Caki2 (cell line): ENCODE measurements around the gene KRTAP10-8. TPM values are rescaled to one million over a fixed set of nuclear protein-coding genes. Genes with fewer than 3 reads are reported as not detected.
"Not testable (repeated sequence)": the region's sequence is repeated elsewhere in the genome, so short reads cannot be mapped to it uniquely, and the experiment has no call there.

ENCODE experiments used
- DNase-seq: peaks from one replicate; pipeline ENCODE4 v3.0.0-alpha.2; 2015; ENCODE audit warnings: low read depth
- in situ Hi-C: cut with HindIII; loops from 2 replicates; pipeline ENCODE4 v1.10.0; 2016; ENCODE audit warnings: low sequenced_read_pairs, low pct_unique_long_range_greater_than_20kb, mixed read lengths
- total RNA-seq: library from RNA; depleted of rRNA; stranded (reverse); fragments of >200 nt; shearing (Covaris generic); gene quantifications from 2 replicates; pipeline ENCODE4 v1.2.3, GENCODE V29; 2014; ENCODE audit warnings: low replicate concordance

KRTAP10-8 gene
- total RNA-seq, 1 experiment from 2014 or later: not detected

GRCh38 chr21:44630440-44630839 is 18.6 kb downstream of the KRTAP10-8 start:
- in situ Hi-C loops: no loop called here

DNA sequence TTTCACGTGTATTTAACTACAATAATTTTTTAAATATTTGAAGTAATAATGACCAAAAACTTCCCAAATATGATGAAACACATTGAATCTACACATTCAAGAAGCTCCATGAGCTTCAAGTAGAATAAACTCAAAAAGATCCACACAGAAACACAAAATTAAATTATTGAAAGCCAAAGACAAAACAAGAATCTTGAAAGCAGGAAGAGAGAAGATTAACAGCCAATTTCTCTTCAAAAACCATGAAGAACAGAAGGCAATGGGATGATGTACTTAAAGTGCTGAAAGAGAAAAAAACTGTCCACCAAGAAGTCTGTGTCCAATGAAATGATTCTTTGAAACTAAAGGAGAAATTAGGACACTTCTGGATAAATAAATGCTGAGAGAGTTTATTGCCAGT is 20.2 kb downstream of the KRTAP10-8 start:
- in situ Hi-C loops: no loop called here
- no peak for DNase-seq

More at GRCh38 chr21:44630440-44630839, 18.6 kb downstream of the KRTAP10-8 start:
- DNase-seq: no peak

GRCh38 chr21:44636209-44637017 is 24.5 kb downstream of the KRTAP10-8 start:
- in situ Hi-C loops: no loop called here

GRCh38 chr21:44637018-44637850 is 25.4 kb downstream of the KRTAP10-8 start, which contains the start of gene KRTAP10-10:
TSS of gene KRTAP10-10 (plus strand) at chr21:44637356. CDS start at chr21:44637418, 62 bp downstream.
- in situ Hi-C loops: no loop called here
- no peak for DNase-seq

More at GRCh38 chr21:44636209-44637017, 24.5 kb downstream of the KRTAP10-8 start:
- DNase-seq: no peak

DNA sequence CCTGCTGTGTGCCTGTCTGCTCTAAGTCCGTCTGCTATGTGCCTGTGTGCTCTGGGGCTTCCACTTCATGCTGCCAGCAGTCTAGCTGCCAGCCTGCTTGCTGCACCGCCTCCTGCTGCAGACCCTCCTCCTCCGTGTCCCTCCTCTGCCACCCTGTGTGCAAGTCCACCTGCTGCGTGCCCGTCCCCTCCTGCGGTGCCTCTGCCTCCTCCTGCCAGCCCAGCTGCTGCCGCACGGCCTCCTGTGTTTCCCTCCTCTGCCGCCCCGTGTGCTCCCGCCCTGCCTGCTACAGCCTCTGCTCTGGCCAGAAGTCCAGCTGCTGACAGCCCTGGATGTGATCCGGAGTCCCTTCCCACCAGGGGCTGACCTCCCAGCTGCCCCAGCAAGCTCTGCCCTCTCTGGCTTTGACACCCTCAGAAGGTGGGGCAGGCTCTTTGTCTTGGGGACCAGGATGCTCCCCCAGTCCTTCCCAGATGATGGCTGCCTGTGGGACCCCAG is 26.0 kb downstream of the KRTAP10-8 start:
- in situ Hi-C loops, DNase-seq: not testable (repeated sequence)

DNA sequence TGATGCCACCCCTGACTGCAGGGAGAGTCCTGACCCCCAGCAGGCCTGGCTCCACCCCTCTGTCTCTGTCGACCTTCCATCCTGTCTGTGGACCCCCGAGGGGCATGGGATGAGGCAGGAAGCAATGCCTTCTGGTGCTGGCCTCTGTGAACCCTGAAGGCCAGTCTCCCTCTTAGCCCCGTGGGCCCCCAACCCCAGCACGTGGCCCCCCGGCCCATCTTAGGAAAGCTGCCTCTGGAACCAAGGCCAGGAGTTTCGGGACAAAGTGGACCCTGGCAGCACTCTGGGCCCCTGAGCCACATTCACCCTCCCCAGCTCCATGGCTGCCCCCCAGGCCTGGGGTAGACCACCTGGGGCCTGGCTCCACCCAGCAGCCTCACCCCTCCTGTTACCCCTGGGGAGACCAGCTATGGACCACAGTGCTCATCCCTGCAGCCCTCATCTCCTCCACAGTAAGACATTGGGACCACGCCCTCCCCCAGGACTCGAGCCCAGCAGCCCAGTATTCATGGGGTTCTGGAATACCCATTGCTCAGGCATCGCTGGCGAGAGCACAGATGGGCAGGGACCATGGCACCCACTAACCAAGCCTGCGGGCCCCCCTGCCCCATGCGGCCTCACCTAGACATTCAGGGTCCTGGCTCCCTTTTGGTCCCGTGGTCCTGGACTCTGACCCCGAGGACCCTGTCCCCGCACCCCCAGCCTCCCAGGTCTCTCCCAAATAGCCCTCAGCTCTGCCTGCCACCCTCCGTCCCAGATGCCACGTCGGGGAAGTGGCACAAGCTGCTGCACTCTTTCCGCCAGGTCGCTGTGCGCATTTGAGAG is 26.8 kb downstream of the KRTAP10-8 start:
- DNase-seq, in situ Hi-C loops: not testable (repeated sequence)

GRCh38 chr21:44639331-44639655 is 27.4 kb downstream of the KRTAP10-8 start:
- DNase-seq: no peak
- in situ Hi-C loops: no loop called here

DNA sequence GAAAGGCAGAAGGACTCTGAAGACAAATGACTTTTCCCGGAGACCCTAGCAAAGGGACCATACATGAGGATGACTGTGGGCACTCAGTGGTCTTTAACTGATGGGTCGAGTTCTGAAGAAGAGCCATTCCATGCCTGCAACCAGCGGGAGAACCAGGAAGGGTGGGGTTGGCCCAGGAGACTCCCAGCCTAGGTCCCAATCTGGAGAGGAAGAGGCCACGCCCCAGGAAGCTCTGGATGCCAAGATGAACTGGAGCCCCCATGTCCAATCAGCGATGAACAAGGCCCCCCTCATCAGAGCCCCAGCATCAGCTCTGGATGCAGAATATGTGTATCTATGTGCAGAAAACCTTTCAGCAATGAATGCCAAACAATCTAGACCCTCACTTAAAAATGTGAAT is 28.9 kb downstream of the KRTAP10-8 start:
- in situ Hi-C loops: no loop called here
- DNase-seq: no peak

GRCh38 chr21:44643741-44644310 is 31.9 kb downstream of the KRTAP10-8 start:
- in situ Hi-C loops: no loop called here

GRCh38 chr21:44644878-44645277 is 33.0 kb downstream of the KRTAP10-8 start:
- DNase-seq: no peak
- in situ Hi-C loops: no loop called here

More at GRCh38 chr21:44643741-44644310, 31.9 kb downstream of the KRTAP10-8 start:
- no peak for DNase-seq

- in situ Hi-C loops, DNase-seq: not testable (repeated sequence)
Measured at GRCh38 chr21:44646366-44647221, 34.7 kb downstream of the KRTAP10-8 start, which contains the start of gene KRTAP10-11. TSS of gene KRTAP10-11 (plus strand) at chr21:44646414. CDS start at chr21:44646459, 45 bp downstream.

DNA sequence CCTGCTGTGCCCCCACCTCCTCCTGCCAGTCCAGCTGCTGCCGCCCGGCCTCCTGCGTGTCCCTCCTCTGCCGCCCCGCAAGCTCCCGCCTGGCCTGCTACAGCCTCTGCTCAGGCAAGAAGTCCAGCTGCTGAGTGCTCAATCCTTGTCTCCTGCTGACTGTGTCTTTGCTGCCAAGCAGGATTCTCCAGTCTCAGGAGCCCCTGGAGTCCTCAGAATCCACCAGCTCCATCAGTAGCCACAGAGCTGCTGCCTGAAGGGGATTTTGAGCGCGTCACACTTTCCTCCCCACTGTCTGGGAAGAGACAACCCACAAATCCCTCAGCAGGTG is 35.3 kb downstream of the KRTAP10-8 start:
- DNase-seq: no peak
- in situ Hi-C loops: no loop called here

DNA sequence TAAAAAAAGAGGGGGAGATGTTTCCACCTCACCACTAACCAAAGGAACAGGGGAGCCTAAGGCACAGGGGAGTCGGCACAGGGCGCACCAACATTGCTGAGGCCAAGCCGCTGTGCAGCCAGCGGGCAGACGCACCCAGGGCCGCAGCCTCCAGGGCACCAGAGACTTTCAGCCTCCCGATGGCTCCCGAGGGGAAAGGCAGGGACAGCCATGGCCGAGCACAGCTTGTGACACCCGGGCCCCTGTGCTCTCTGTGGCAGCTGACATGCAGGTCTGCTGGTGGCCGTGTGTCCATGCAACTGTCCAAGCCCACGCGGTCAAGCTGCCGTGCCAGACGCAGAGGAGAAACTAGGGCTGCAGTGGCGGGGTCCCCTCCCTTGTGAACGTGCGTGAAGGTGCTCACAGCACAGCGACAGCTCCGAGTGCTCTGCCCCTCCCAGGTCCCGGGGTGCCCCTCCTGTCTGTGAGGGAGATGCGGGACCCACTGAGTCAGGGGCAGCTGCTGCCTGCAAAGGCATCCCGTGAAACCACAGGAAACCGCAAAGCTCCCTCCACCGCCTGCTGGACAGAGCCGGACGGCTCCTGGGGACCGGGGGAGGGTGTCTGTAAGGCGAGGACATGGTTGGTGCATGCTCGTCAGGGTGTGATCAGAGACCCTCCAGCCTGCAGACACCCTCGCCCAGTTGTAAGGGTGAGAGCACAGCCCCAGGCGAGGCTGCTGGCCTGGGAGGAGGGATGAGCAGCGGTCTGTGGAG is 36.9 kb downstream of the KRTAP10-8 start:
- no peak for DNase-seq
- in situ Hi-C loops: no loop called here

- in situ Hi-C loops: no loop called here
Measured at GRCh38 chr21:44649521-44650100, 37.7 kb downstream of the KRTAP10-8 start.

DNA sequence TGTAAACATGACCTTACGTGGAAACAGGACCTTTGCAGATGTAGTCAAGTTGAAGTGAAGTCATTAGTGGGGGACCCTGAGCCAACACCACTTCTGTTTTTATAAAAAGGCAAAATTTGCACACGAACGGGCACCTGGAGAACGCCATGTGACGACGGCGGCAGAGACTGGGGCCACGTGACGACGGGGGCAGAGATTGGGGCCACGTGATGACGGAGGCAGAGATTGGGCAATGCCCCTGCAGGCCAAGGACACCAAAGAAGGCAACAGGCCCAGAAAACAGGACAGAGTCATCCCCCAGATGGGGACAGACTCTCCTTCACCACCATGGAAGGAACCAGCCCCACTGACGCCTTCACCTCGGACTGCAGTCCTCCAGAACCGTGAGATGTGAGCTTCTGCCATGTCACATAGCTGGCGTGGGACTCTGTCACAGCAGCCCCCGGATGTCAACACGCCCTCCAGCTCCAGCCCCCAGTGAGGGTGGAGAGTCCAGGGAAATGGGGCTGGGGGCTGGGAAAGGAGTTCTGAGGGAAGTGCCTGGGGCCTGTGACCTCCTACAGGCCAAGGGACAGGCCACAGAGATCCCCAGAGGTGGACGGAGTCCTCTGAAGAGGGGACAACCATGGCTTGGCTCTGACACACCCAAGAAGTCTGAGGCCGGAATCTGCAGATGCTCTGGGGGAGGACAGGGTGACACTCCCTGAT is 38.5 kb downstream of the KRTAP10-8 start:
- in situ Hi-C loops: no loop called here
- DNase-seq: no peak

More at GRCh38 chr21:44649521-44650100, 37.7 kb downstream of the KRTAP10-8 start:
- DNase-seq: no peak
